AG04450 (cell line): ENCODE data around the gene ASB6. TPM values are rescaled to one million over a fixed set of nuclear protein-coding genes. Genes with fewer than 3 reads are reported as not detected.

Source experiments
- CTCF ChIA-PET: fragments of 300-600, 350-600 bp; formaldehyde crosslinking; extraction: SDS; loops from one replicate; lab custom pipeline; 2022; ENCODE audit warnings: antibody characterized with exemption, inconsistent platforms; lab: Charles Lee
- POLR2A ChIA-PET: fragments of 350-600 bp; formaldehyde crosslinking; extraction: SDS; loops from one replicate; lab custom pipeline; 2021; ENCODE audit warnings: antibody characterized with exemption, inconsistent platforms; lab: Yijun Ruan, JAX
- DNase-seq: peaks from one replicate; pipeline ENCODE4 v3.0.0-alpha.2; 2011; ENCODE audit warnings: low read depth, low spot score
- H3K27ac ChIP-seq: one replicate; pipeline ENCODE4 v1.5.1; 2012; ENCODE audit warnings: low read depth, low read length, control low read depth
- H3K27me3 ChIP-seq: one replicate; pipeline ENCODE4 v1.6.0; 2012; ENCODE audit warnings: low read length; ENCODE audit not compliant: control insufficient read depth, insufficient read depth
- H3K4me3 ChIP-seq: 2 replicates; pipeline ENCODE4 v1.5.1; 2011; ENCODE audit warnings: mild to moderate bottlenecking, low read depth, low read length, control low read depth
- H3K9me3 ChIP-seq: 2 replicates; pipeline ENCODE4 v1.5.1; 2012; ENCODE audit warnings: low read length; ENCODE audit not compliant: control insufficient read depth, insufficient read depth
- CTCF ChIP-seq: IDR thresholded peaks from 2 replicates; pipeline ENCODE4 v1.5.1; 2011; ENCODE audit warnings: low read depth, low read length, control low read depth, inconsistent platforms
- polyA plus RNA-seq: library from polyadenylated mRNA; depleted of rRNA; stranded (reverse); fragments of >200 nt; gene quantifications from 2 replicates; pipeline ENCODE4 v1.2.3, GENCODE V29; 2011

The ASB6 gene
- polyA plus RNA-seq, 1 experiment = 11.6 TPM

DNA sequence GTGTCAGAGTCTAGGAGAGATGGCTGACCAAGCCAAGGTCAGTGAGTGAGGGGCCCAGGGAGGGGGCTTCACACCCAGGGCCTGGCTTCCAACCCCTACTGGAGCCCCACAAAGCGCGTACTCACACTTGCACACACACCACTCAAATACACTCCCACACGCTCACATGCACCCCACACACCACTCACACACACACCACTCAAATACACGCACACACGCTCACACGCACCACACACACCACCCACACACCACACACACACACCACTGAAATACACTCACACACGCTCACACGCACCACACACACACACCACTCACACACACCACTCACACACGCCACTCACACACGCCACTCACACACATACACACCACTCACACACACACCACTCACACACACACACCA is 5.7 kb upstream of the ASB6 start:
- Histone ChIP-seq H3K4me3 (no peak overlapping the region), H3K27ac (no peak overlapping the region), H3K27me3 (no peaks in the 10 kb centered on the region), H3K9me3 (no peaks in the 10 kb centered on the region; the same call in 1 of the 2 replicates)
- no peak for TF ChIP-seq CTCF
- POLR2A ChIA-PET = no interaction called here
- CTCF ChIA-PET = interaction anchor here (0.9 to 1.8 kb wide), 2 partner anchors 136 to 143 kb away, joined by 4 to 6 read pairs; no protein-coding TSS in a partner anchor
- no peak for DNase-seq

- H3K27me3 ChIP-seq = no peaks in the 10 kb centered on the region
- no peak overlapping the region for H3K4me3 ChIP-seq
- no peak overlapping the region for H3K27ac ChIP-seq
- DNase-seq = no peak
- CTCF ChIA-PET = interaction anchor here (0.9 to 1.8 kb wide), 2 partner anchors 137 to 144 kb away, joined by 4 to 6 read pairs; no protein-coding TSS in a partner anchor
- no peak for TF ChIP-seq CTCF
- POLR2A ChIA-PET = no interaction called here
- H3K9me3 ChIP-seq = no peaks in the 10 kb centered on the region; the same call in 1 of the 2 replicates
These were observed 4.7 kb upstream of the ASB6 start for GRCh38 chr9:129646654-129647053.

- H3K9me3 ChIP-seq = no peaks in the 10 kb centered on the region; the same call in 1 of the 2 replicates
- no peaks in the 10 kb centered on the region for H3K27me3 ChIP-seq
- no peak overlapping the region for H3K4me3 ChIP-seq
- ChIA-PET CTCF (interaction anchor here (1.8 kb wide), 1 partner anchor 138 kb away, joined by 6 read pairs; no protein-coding TSS in a partner anchor), POLR2A (no interaction called here)
- TF ChIP-seq CTCF = no peak
- no peak for DNase-seq
- H3K27ac ChIP-seq = no peak overlapping the region
These were observed 4.3 kb upstream of the ASB6 start for GRCh38 chr9:129646252-129646651.

- H3K4me3 ChIP-seq = no peak overlapping the region
- no peak overlapping the region for H3K27ac ChIP-seq
- ChIA-PET CTCF (no interaction called here), POLR2A (no interaction called here)
- no peak for DNase-seq
- H3K27me3 ChIP-seq = no peaks in the 10 kb centered on the region
- TF ChIP-seq CTCF = no peak
- no peaks in the 10 kb centered on the region; the same call in 1 of the 2 replicates for H3K9me3 ChIP-seq
These were observed 3.0 kb upstream of the ASB6 start for GRCh38 chr9:129644902-129645301.

DNA sequence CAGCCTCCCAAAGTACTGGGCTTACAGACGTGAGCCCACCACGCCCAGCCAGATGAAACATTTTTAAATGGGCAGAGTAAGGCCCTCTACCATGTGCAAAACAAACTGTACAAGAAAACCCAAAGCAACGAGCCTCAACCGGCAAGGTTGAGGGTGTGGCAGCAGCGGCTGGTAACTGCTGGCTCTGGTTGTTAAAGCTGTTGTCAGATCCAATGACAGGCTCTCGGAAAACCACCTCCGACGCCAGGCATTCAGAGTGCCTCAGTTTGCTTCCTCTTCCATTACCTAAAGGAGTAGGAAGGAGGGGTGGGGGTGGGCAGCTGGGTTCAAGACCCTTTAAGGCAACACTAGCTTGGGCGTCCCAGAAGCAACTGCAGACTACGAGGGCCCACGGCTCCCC is 2.4 kb upstream of the ASB6 start:
- CTCF ChIA-PET = interaction anchor here (2.2 kb wide), 1 partner anchor 138 kb away, joined by 26 read pairs; no protein-coding TSS in a partner anchor
- no peaks in the 10 kb centered on the region for H3K27me3 ChIP-seq
- H3K9me3 ChIP-seq = no peaks in the 10 kb centered on the region; the same call in 1 of the 2 replicates
- DNase-seq = no peak
- no peak for TF ChIP-seq CTCF
- no peak overlapping the region for H3K27ac ChIP-seq
- POLR2A ChIA-PET = no interaction called here
- no peak overlapping the region for H3K4me3 ChIP-seq
